Endothelial cell of umbilical vein (primary cell): ENCODE data around the gene HCLS1. TPM values are rescaled to one million over a fixed set of nuclear protein-coding genes. Genes with fewer than 3 reads are reported as not detected.

ENCODE experiments used
- BruUV-seq: library from RNA; stranded (reverse); fragments of 400-500 nt; replicated peaks from 2 replicates; lab custom pipeline; 2021; lab: Mats Ljungman, UMichigan
- CTCF ChIA-PET: fragments of 300-600, 350-600 bp; sonication (Branson Sonifier 250); formaldehyde crosslinking; loops from one replicate; lab custom pipeline; 2021; ENCODE audit warnings: antibody characterized with exemption, inconsistent platforms; lab: Charles Lee
- POLR2A ChIA-PET: fragments of 300-600, 350-600 bp; sonication (Branson Sonifier 250); formaldehyde crosslinking; loops from one replicate; lab custom pipeline; 2021; ENCODE audit warnings: antibody characterized with exemption, inconsistent platforms; lab: Charles Lee
- DNase-seq: peaks from one replicate; pipeline ENCODE4 v3.0.0-alpha.2; 2011; ENCODE audit warnings: low read depth, low spot score
- FAIRE-seq: peaks from 2 replicates; lab custom pipeline; 2011; peaks lifted over from hg19 to GRCh38; lab: Jason Lieb, UNC
- H2AFZ ChIP-seq: 2 replicates; pipeline ENCODE4 v1.6.0; 2012; ENCODE audit warnings: low read depth, low read length, control low read depth, inconsistent platforms
- H3K27ac ChIP-seq: 2 replicates; pipeline ENCODE4 v1.5.1; 2011; ENCODE audit warnings: low read depth, mild to moderate bottlenecking, control low read depth, low read length, moderate library complexity; ENCODE audit not compliant: insufficient read depth
- H3K27me3 ChIP-seq, 2 experiments: 2 replicates each; pipeline versions ENCODE4 v1.6.0 to v1.6.1; 2011; ENCODE audit warnings: low read length in 2 of 2, mixed read lengths in 1 of 2; ENCODE audit not compliant: control insufficient read depth in 2 of 2, insufficient read depth in 2 of 2
- H3K36me3 ChIP-seq, 2 experiments: 2 replicates in 1 of 2; 3 replicates in 1 of 2; pipeline ENCODE4 v1.5.1; 2011; ENCODE audit warnings: low read length in 2 of 2, mild to moderate bottlenecking in 1 of 2, moderate library complexity in 1 of 2; ENCODE audit not compliant: control insufficient read depth in 2 of 2, insufficient read depth in 2 of 2; ENCODE audit errors: extremely low read depth in 1 of 2
- H3K4me1 ChIP-seq: 3 replicates; pipeline ENCODE4 v1.5.1; 2011; ENCODE audit warnings: mild to moderate bottlenecking, low read length; ENCODE audit not compliant: control insufficient read depth, insufficient read depth; ENCODE audit errors: extremely low read depth
- H3K4me2 ChIP-seq: 2 replicates; pipeline ENCODE4 v1.6.1; 2011; ENCODE audit warnings: low read length, control low read depth, mixed read lengths; ENCODE audit not compliant: insufficient read depth
- H3K4me3 ChIP-seq, 3 experiments: fragments of 200-600 bp in 1 of 3; sonication (generic), shearing (Covaris generic) in 1 of 3; replicated peaks in 1 of 3; 2 replicates each; pipeline ENCODE4 v1.5.1; 2011 to 2016; ENCODE audit warnings: control low read depth in 3 of 3, low read length in 3 of 3, mild to moderate bottlenecking in 2 of 3, inconsistent platforms in 1 of 3, low read depth in 1 of 3, moderate library complexity in 1 of 3; ENCODE audit not compliant: insufficient read depth in 1 of 3
- H3K79me2 ChIP-seq: 2 replicates; pipeline ENCODE4 v1.6.0; 2012; ENCODE audit warnings: low read length, inconsistent platforms; ENCODE audit not compliant: control insufficient read depth, insufficient read depth
- H3K9ac ChIP-seq: replicated peaks from 2 replicates; pipeline ENCODE3; 2011; ENCODE audit warnings: low read length, control low read depth; ENCODE audit not compliant: insufficient read depth; ENCODE audit errors: extremely low read depth
- H3K9me1 ChIP-seq: replicated peaks from 3 replicates; pipeline ENCODE4 v1.6.0; 2011; ENCODE audit warnings: mild to moderate bottlenecking, low read length; ENCODE audit not compliant: control insufficient read depth, insufficient read depth; ENCODE audit errors: extremely low read depth
- H3K9me3 ChIP-seq: replicated peaks from 2 replicates; pipeline ENCODE4 v1.5.1; 2012; ENCODE audit warnings: low read length, inconsistent platforms; ENCODE audit not compliant: control insufficient read depth, insufficient read depth
- H4K20me1 ChIP-seq: replicated peaks from 2 replicates; pipeline ENCODE3; 2011; ENCODE audit warnings: mild to moderate bottlenecking, low read length; ENCODE audit not compliant: control insufficient read depth, insufficient read depth; ENCODE audit errors: extremely low read depth
- EZH2 ChIP-seq: IDR thresholded peaks from 2 replicates; pipeline ENCODE4 v1.6.1; 2012; ENCODE audit warnings: borderline replicate concordance, low read depth, mild to moderate bottlenecking, moderate library complexity, low read length, inconsistent platforms; ENCODE audit not compliant: severe bottlenecking
- FOS ChIP-seq: IDR thresholded peaks from 2 replicates; pipeline ENCODE4 v1.6.1; 2011; ENCODE audit warnings: mild to moderate bottlenecking, low read length, moderate library complexity, borderline replicate concordance; ENCODE audit not compliant: insufficient read depth
- GATA2 ChIP-seq: IDR thresholded peaks from 2 replicates; pipeline ENCODE4 v1.7.0; 2011; ENCODE audit warnings: low read depth, mild to moderate bottlenecking, moderate library complexity, mixed read lengths, low read length; ENCODE audit not compliant: insufficient read length, insufficient read depth
- JUN ChIP-seq: IDR thresholded peaks from 2 replicates; pipeline ENCODE4 v1.6.1; 2011; ENCODE audit warnings: borderline replicate concordance, low read depth; ENCODE audit not compliant: insufficient read length, insufficient read depth
- MYC ChIP-seq: IDR thresholded peaks from one replicate; pipeline ENCODE4 v1.6.1; 2011; ENCODE audit warnings: mild to moderate bottlenecking, low read depth, low read length
- POLR2A ChIP-seq: IDR thresholded peaks from 2 replicates; pipeline ENCODE4 v1.6.1; 2012; ENCODE audit warnings: low read depth, mild to moderate bottlenecking, control low read depth, low read length
- POLR2AphosphoS5 ChIP-seq: IDR thresholded peaks from 2 replicates; pipeline ENCODE4 v1.6.1; 2012; ENCODE audit warnings: low read depth, mild to moderate bottlenecking, control low read depth, low read length, moderate library complexity; ENCODE audit not compliant: insufficient read depth
- dilution Hi-C: fragments of 300-500 bp; cut with MboI; formaldehyde crosslinking; loops from one replicate; pipeline ENCODE4 v1.15.0; 2019; ENCODE audit warnings: low sequenced_read_pairs; ENCODE audit not compliant: extremely low pct_ligation_motif_present
- intact Hi-C: fragments of 100-400 bp; cut with micrococcal nuclease; formaldehyde crosslinking; loops from one replicate; pipeline ENCODE4 v1.10.0; 2022
- polyA plus RNA-seq, 4 experiments: library from polyadenylated mRNA; depleted of rRNA in 3 of 4; stranded (reverse) in 3 of 4; unstranded in 1 of 4; fragments of >200 nt; gene quantifications; 2 replicates each; pipeline versions ENCODE4 v1.2.1 to v1.2.3, GENCODE V29; 2011 to 2012; ENCODE audit warnings: missing spikeins in 1 of 4
- total RNA-seq: library from RNA; stranded (reverse); gene quantifications from 2 replicates; pipeline ENCODE4 v1.2.3, GENCODE V29; 2021
- TF ChIP-seq, protein P1 (sequence below), 2 donors: IDR thresholded peaks; 1 replicate in 1 of 2; 2 replicates in 1 of 2; pipeline ENCODE4 v1.5.1; 2011; ENCODE audit warnings: low read length in 2 of 2, mild to moderate bottlenecking in 2 of 2, moderate library complexity in 2 of 2, control low read depth in 1 of 2, inconsistent platforms in 1 of 2, low read depth in 1 of 2; ENCODE audit not compliant: insufficient read depth in 1 of 2; ENCODE audit errors: extremely low read depth in 1 of 2
- TF ChIP-seq, protein P2 (sequence below): IDR thresholded peaks from 2 replicates; pipeline ENCODE4 v1.6.1; 2011; ENCODE audit not compliant: insufficient read depth, insufficient read length

Gene HCLS1
- total and polyA plus RNA-seq, 2 donors (not counting 3 experiments of a cell fraction or from before 2014, with no cell fraction given) = 51.9 to 63.5 TPM

DNA sequence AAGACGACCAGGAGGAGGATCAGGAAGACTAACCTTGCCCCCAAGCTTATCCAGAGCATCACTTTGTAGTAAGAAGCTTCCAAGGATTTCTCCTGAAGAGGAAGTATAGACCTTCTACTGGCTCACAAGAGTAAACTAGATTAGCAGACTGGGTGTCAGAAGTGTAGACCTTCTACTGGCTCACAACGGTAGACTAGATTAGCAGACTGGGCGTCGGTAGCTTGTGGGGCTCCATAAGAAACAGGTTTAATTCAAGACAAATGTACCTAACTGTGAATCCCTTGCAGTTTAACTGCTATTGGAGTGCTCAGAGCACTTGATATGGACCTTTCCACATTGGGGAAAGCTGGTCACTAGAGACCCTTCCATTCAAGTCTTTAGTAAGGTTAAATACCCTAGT is 54.6 kb downstream of the HCLS1 start:
- dilution Hi-C loops = no loop called here
- no peaks in the 10 kb centered on the region for H3K9me3 ChIP-seq
- TF ChIP-seq EZH2 (no peak), POLR2A (no peak), POLR2AphosphoS5 (no peak), MYC (no peak), FOS (no peak), GATA2 (no peak), JUN (no peak)
- TF ChIP-seq, protein P1, sequence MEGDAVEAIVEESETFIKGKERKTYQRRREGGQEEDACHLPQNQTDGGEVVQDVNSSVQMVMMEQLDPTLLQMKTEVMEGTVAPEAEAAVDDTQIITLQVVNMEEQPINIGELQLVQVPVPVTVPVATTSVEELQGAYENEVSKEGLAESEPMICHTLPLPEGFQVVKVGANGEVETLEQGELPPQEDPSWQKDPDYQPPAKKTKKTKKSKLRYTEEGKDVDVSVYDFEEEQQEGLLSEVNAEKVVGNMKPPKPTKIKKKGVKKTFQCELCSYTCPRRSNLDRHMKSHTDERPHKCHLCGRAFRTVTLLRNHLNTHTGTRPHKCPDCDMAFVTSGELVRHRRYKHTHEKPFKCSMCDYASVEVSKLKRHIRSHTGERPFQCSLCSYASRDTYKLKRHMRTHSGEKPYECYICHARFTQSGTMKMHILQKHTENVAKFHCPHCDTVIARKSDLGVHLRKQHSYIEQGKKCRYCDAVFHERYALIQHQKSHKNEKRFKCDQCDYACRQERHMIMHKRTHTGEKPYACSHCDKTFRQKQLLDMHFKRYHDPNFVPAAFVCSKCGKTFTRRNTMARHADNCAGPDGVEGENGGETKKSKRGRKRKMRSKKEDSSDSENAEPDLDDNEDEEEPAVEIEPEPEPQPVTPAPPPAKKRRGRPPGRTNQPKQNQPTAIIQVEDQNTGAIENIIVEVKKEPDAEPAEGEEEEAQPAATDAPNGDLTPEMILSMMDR (IDR thresholded peaks at IDR 0.05; ENCODE audit: extremely low read depth in 1 of 2, insufficient read depth in 1 of 2, low read depth in 1 of 2, low read length in 2 of 2) = no peak
- TF ChIP-seq, protein P2, sequence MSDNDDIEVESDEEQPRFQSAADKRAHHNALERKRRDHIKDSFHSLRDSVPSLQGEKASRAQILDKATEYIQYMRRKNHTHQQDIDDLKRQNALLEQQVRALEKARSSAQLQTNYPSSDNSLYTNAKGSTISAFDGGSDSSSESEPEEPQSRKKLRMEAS = no peak
- H3K79me2 ChIP-seq = no peaks in the 10 kb centered on the region
- no TSS peak for BruUV-seq
- no peak overlapping the region for H3K4me3 ChIP-seq
- DNase-seq (no peak), FAIRE-seq (no peak)
- H4K20me1 ChIP-seq = no peaks in the 10 kb centered on the region
- no peaks in the 10 kb centered on the region for H3K4me1 ChIP-seq
- intact Hi-C loops = no loop called here
- ChIA-PET POLR2A (no interaction called here), CTCF (interaction anchor here (0.8 kb wide), 1 partner anchor 17 kb away, joined by 3 read pairs; no protein-coding TSS in a partner anchor)
- H3K36me3 ChIP-seq = no peaks in the 10 kb centered on the region
- H3K27me3 ChIP-seq = peaks cover 2 to 3% of the 10 kb centered on the region in 2 experiments
- no peak overlapping the region for H2AFZ ChIP-seq
- H3K4me2 ChIP-seq = no peak overlapping the region
- no peak overlapping the region for H3K27ac ChIP-seq
- no peak overlapping the region for H3K9ac ChIP-seq
- no peaks in the 10 kb centered on the region for H3K9me1 ChIP-seq
